SK-N-SH treated with all-trans-retinoic acid at 6 μM for 48 hours (cell line): Measurements from ENCODE around the gene FIBIN.

Source experiments
- ARNTL ChIP-seq: fragments of 450-650 bp; formaldehyde crosslinking; IDR thresholded peaks from 2 replicates; pipeline ENCODE4 v1.5.0; 2020; ENCODE audit warnings: low read depth, mild to moderate bottlenecking, moderate library complexity, borderline replicate concordance
- GLIS3 ChIP-seq: fragments of 250-450 bp; sonication (Bioruptor Pico); IDR thresholded peaks from 2 replicates; pipeline ENCODE4 v1.5.0; 2020; ENCODE audit warnings: mild to moderate bottlenecking, moderate library complexity
- PPARA ChIP-seq: fragments of 250-450 bp; sonication (Bioruptor Pico); IDR thresholded peaks from 2 replicates; pipeline ENCODE4 v1.5.0; 2020; ENCODE audit warnings: mild to moderate bottlenecking, borderline replicate concordance
- RARB ChIP-seq: fragments of 250-450 bp; sonication (Bioruptor Pico); IDR thresholded peaks from 2 replicates; pipeline ENCODE4 v1.8.0; 2021; ENCODE audit warnings: mild to moderate bottlenecking, moderate library complexity
- TCF4 ChIP-seq: fragments of 250-450 bp; sonication (Bioruptor Pico); IDR thresholded peaks from 2 replicates; pipeline ENCODE4 v1.8.0; 2021; ENCODE audit warnings: mild to moderate bottlenecking, moderate library complexity, borderline replicate concordance
- TSHZ2 ChIP-seq: fragments of 250-450 bp; sonication (Bioruptor Pico); IDR thresholded peaks from 2 replicates; pipeline ENCODE4 v1.5.0; 2020; ENCODE audit warnings: mild to moderate bottlenecking, moderate library complexity
- ZNF565 ChIP-seq: fragments of 450-650 bp; formaldehyde crosslinking; conservative IDR thresholded peaks from 2 replicates; pipeline ENCODE4 v1.5.0; 2020; ENCODE audit warnings: low read depth, mild to moderate bottlenecking, moderate library complexity
- ZNF8 ChIP-seq: fragments of 450-650 bp; formaldehyde crosslinking; IDR thresholded peaks from 2 replicates; pipeline ENCODE4 v1.5.0; 2020; ENCODE audit warnings: mild to moderate bottlenecking, moderate library complexity

GRCh38 chr11:27020751-27021150 is 26.8 kb downstream of the FIBIN start:
- TF ChIP-seq GLIS3 (CRISPR knock-in tag), result no peak
- TF ChIP-seq ZNF565, result no peak
- TF ChIP-seq ARNTL, result no peak
- no peak for TF ChIP-seq TCF4
- TF ChIP-seq TSHZ2, result no peak
- no peak for TF ChIP-seq PPARA (CRISPR knock-in tag)
- no peak for TF ChIP-seq RARB (CRISPR knock-in tag)
- TF ChIP-seq ZNF8 (CRISPR knock-in tag), result no peak
